ENCODE results near the gene TRABD.

Gene TRABD

DNA sequence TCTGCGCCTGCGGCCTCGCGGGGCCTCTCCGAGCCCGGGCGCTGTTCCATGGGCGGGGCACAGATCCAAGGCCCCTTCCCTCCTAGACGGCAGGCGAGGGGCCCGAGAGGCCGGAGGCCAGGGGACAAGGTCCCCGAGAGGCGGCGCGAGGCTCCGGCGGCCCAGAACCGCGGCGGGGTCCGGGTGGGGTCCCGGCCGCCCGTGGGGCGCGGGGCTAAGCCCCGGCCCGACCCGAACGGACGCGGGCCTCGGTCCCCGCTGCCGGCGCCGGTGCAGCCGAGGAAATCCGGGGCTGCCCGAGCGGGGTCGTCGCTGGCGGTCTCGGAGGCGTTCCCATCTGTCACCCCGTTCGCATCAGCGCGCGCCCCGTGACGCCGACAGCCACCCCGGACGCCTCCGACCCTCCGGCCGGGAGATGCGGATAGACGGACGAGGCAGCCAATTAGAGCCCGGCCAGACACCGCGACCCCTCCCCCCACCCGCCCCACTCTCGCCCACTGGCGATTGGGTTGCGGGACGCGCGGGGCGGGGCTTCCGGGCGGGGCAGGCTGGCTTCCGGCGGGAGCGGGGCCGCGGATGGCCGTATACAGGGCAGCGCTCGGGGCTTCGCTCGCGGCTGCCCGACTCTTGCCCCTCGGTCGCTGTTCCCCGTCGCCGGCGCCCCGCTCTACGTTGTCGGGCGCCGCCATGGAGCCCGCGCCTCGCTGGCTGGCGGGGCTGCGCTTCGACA, 14.9 kb downstream of the TRABD start, which contains the start of gene SELENOO:
Gene SELENOO, plus strand, starts transcription at position 551 of the 730 bp plus-strand sequence. Its CDS starts 26 bp downstream, at position 577.
- no peak within 1 kb of the TSS for H3K27ac ChIP-seq
- no peak within 1 kb of the TSS for H3K4me3 ChIP-seq (IDR thresholded peaks at IDR 0.05; ENCODE audit: insufficient read depth, low read depth, low read length)
- no peaks in the 10 kb centered on the region for H3K27me3 ChIP-seq (ENCODE audit: insufficient read depth, low read depth)
- peak within 1 kb of the TSS; percentile 36; the same call in 1 of the 2 replicates for H3K4me2 ChIP-seq
- peak within 1 kb of the TSS; percentile 30; the same call in 1 of the 2 replicates for H3K9ac ChIP-seq
- no peaks in the 10 kb centered on the region for H3K36me3 ChIP-seq (ENCODE audit: insufficient read depth)
- peaks cover 6% of the 10 kb centered on the region; the same call in 1 of the 2 replicates for H3K79me2 ChIP-seq (ENCODE audit: insufficient read depth, low read depth)
- TF ChIP-seq, protein P1, sequence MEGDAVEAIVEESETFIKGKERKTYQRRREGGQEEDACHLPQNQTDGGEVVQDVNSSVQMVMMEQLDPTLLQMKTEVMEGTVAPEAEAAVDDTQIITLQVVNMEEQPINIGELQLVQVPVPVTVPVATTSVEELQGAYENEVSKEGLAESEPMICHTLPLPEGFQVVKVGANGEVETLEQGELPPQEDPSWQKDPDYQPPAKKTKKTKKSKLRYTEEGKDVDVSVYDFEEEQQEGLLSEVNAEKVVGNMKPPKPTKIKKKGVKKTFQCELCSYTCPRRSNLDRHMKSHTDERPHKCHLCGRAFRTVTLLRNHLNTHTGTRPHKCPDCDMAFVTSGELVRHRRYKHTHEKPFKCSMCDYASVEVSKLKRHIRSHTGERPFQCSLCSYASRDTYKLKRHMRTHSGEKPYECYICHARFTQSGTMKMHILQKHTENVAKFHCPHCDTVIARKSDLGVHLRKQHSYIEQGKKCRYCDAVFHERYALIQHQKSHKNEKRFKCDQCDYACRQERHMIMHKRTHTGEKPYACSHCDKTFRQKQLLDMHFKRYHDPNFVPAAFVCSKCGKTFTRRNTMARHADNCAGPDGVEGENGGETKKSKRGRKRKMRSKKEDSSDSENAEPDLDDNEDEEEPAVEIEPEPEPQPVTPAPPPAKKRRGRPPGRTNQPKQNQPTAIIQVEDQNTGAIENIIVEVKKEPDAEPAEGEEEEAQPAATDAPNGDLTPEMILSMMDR (conservative IDR thresholded peaks at IDR 0.05; ENCODE audit: low read depth, low read length) = no peak
- no peaks in the 10 kb centered on the region for H4K20me1 ChIP-seq (ENCODE audit: insufficient read depth)
- H3K4me1 ChIP-seq (ENCODE audit: low read depth, poor library complexity, severe bottlenecking) = no peaks in the 10 kb centered on the region
- H2AFZ ChIP-seq (ENCODE audit: low read depth) = peak within 1 kb of the TSS; percentile 18; the same call in 1 of the 2 replicates

GRCh38 chr22:50201191-50202129, 15.7 kb downstream of the TRABD start:
- Histone ChIP-seq H4K20me1 (ENCODE audit: insufficient read depth) (no peaks in the 10 kb centered on the region), H3K27me3 (ENCODE audit: insufficient read depth, low read depth) (no peaks in the 10 kb centered on the region), H3K4me1 (ENCODE audit: low read depth, poor library complexity, severe bottlenecking) (no peaks in the 10 kb centered on the region), H3K4me3 (IDR thresholded peaks at IDR 0.05; ENCODE audit: insufficient read depth, low read depth, low read length) (no peak overlapping the region), H3K36me3 (ENCODE audit: insufficient read depth) (no peaks in the 10 kb centered on the region), H3K27ac (no peak overlapping the region), H3K4me2 (peak overlapping the region; percentile 36; the same call in 1 of the 2 replicates), H3K9ac (peak overlapping the region; percentile 30; the same call in 1 of the 2 replicates), H2AFZ (ENCODE audit: low read depth) (no peak overlapping the region), H3K79me2 (ENCODE audit: insufficient read depth, low read depth) (peaks cover 6% of the 10 kb centered on the region; the same call in 1 of the 2 replicates)
- TF ChIP-seq, protein P1 (conservative IDR thresholded peaks at IDR 0.05; ENCODE audit: low read depth, low read length) = no peak

GRCh38 chr22:50202130-50202666, 16.5 kb downstream of the TRABD start:
- H3K27me3 ChIP-seq (ENCODE audit: insufficient read depth, low read depth) = no peaks in the 10 kb centered on the region
- no peak overlapping the region for H3K9ac ChIP-seq
- H3K4me1 ChIP-seq (ENCODE audit: low read depth, poor library complexity, severe bottlenecking) = no peaks in the 10 kb centered on the region
- H3K79me2 ChIP-seq (ENCODE audit: insufficient read depth, low read depth) = peaks cover 6% of the 10 kb centered on the region; the same call in 1 of the 2 replicates
- no peak overlapping the region for H2AFZ ChIP-seq (ENCODE audit: low read depth)
- H4K20me1 ChIP-seq (ENCODE audit: insufficient read depth) = no peaks in the 10 kb centered on the region
- peak overlapping the region; percentile 36; the same call in 1 of the 2 replicates for H3K4me2 ChIP-seq
- H3K27ac ChIP-seq = no peak overlapping the region
- no peaks in the 10 kb centered on the region for H3K36me3 ChIP-seq (ENCODE audit: insufficient read depth)
- H3K4me3 ChIP-seq (IDR thresholded peaks at IDR 0.05; ENCODE audit: insufficient read depth, low read depth, low read length) = no peak overlapping the region
- TF ChIP-seq, protein P1 (conservative IDR thresholded peaks at IDR 0.05; ENCODE audit: low read depth, low read length) = no peak

- Histone ChIP-seq H3K9ac (no peak overlapping the region), H3K79me2 (ENCODE audit: insufficient read depth, low read depth) (peaks cover 6% of the 10 kb centered on the region; the same call in 1 of the 2 replicates), H2AFZ (ENCODE audit: low read depth) (no peak overlapping the region), H3K27me3 (ENCODE audit: insufficient read depth, low read depth) (no peaks in the 10 kb centered on the region), H3K4me2 (no peak overlapping the region), H3K36me3 (ENCODE audit: insufficient read depth) (no peaks in the 10 kb centered on the region), H4K20me1 (ENCODE audit: insufficient read depth) (no peaks in the 10 kb centered on the region), H3K27ac (no peak overlapping the region), H3K4me3 (IDR thresholded peaks at IDR 0.05; ENCODE audit: insufficient read depth, low read depth, low read length) (no peak overlapping the region), H3K4me1 (ENCODE audit: low read depth, poor library complexity, severe bottlenecking) (no peaks in the 10 kb centered on the region)
- TF ChIP-seq, protein P1 (conservative IDR thresholded peaks at IDR 0.05; ENCODE audit: low read depth, low read length) = no peak
Measured at GRCh38 chr22:50203288-50203687, 17.6 kb downstream of the TRABD start.
